COLO829 (cell line): Measurements from ENCODE around the gene OR51D1.

ENCODE experiments used
- DNase-seq: peaks from one replicate; pipeline ENCODE4 v3.0.0; 2012; ENCODE audit warnings: low spot score

The OR51D1 gene

GRCh38 chr11:4636962-4637661, at the start of gene OR51D1:
TSS of gene OR51D1 (plus strand) at chr11:4637477. CDS start at chr11:4639791, 2,314 bp downstream.
- DNase-seq = peak; percentile 70

- DNase-seq = no peak
These were observed 48.3 kb upstream of the OR51D1 start for GRCh38 chr11:4589017-4589416.

- no peak for DNase-seq
These were observed 43.5 kb upstream of the OR51D1 start, which contains the start of gene OR52I1 for GRCh38 chr11:4593739-4594138. TSS of gene OR52I1 (plus strand) at chr11:4594039. CDS start at chr11:4594039, 0 bp downstream.

DNA sequence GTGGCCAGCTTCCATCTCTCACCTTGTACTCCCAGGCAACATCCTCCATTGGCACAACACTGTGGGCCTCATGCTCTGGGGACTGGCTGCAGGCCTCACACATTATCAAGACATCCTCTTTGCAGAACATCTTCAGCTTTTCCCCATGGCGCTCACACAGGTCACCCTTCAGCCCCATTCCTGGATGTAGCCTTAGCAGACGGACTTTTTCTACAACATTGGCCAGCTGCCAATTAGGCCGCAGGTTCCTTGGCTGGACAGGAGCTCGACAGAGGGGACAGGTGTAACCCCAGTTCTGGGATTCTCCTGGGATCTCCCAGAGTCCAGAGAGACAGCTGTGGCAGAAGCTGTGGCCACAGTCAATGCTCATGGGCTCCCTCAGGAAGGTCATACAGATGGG, 32.2 kb upstream of the OR51D1 start:
- no peak for DNase-seq

GRCh38 chr11:4606231-4607015, 30.9 kb upstream of the OR51D1 start:
- DNase-seq = no peak

GRCh38 chr11:4607096-4607495, 30.2 kb upstream of the OR51D1 start:
- no peak for DNase-seq

GRCh38 chr11:4607781-4608666, 29.3 kb upstream of the OR51D1 start, which contains the start of gene TRIM68:
TSS of gene TRIM68 (minus strand) at chr11:4608231. CDS start at chr11:4605504, 2,727 bp downstream.
- peak; percentile 90 for DNase-seq

DNA sequence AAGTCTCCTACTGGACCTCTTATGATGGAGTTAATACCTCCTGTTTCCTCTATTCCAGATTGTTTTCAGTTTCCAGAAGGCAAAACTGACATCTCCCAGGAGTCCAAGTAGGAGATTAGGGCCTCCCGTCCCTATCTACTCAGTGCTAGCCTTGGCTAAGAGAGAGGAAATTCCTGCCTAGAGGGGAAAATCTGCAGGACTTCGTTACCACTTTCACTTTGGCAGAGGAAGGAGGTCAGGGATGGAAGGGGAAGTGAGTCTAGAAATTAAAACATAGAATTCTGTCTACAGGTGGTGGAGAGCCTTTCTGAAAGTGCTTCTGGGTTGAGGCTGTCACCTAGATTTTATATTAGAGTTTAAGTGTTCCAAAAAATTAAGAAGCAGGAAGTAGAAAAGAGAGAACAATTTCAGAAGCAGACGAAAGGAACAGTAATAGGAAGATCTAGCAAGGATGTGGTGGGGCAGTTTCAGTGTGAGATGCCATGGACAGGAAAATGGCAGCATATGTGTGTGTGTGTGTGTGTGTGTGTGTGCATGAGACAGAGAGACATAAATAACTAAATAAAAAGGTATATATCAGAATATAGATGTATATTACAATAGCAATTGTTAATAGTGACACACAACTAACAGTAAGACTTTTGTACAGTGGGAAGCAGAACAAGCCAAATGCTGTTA, 26.9 kb upstream of the OR51D1 start:
- no peak for DNase-seq

DNA sequence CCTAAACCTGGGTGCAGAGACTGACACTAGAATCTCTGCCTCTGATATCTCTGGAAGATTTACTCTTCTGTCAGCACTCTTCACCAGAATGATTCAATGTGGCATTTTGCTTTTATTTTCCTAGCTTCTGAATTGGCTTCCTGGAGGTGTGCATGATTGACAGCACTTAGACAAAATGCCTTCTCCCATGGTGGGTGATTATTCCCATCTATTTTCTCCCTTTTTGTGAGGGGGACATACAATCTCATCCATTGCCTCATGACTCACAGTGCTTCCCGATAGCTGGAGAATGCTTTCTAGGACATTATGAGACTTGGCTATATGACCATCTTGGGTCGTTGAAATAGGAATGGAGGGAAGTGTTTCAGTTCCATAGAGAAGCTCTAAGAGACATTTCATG, 25.3 kb upstream of the OR51D1 start:
- no peak for DNase-seq

- no peak for DNase-seq
These were observed 21.3 kb upstream of the OR51D1 start for GRCh38 chr11:4615856-4616444.

DNA sequence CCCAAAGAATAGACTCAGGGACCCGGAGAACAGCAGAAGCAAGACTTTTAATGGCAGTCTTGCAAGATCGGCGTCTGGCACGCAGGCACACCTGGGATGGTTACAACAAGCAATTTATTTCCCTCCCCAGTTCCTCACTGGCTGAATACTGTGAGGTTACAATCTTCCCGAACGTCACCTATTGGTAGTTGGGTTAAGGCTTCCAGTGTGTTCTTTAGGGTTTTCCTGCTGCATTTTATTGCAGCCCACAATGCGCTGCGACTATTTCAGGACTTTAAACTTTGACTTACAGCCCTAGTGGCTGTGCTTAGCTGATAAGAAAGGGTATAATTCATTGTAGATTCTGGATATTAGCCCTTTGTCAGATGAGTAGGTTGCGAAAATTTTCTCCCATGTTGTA, 17.8 kb upstream of the OR51D1 start:
- no peak for DNase-seq

DNA sequence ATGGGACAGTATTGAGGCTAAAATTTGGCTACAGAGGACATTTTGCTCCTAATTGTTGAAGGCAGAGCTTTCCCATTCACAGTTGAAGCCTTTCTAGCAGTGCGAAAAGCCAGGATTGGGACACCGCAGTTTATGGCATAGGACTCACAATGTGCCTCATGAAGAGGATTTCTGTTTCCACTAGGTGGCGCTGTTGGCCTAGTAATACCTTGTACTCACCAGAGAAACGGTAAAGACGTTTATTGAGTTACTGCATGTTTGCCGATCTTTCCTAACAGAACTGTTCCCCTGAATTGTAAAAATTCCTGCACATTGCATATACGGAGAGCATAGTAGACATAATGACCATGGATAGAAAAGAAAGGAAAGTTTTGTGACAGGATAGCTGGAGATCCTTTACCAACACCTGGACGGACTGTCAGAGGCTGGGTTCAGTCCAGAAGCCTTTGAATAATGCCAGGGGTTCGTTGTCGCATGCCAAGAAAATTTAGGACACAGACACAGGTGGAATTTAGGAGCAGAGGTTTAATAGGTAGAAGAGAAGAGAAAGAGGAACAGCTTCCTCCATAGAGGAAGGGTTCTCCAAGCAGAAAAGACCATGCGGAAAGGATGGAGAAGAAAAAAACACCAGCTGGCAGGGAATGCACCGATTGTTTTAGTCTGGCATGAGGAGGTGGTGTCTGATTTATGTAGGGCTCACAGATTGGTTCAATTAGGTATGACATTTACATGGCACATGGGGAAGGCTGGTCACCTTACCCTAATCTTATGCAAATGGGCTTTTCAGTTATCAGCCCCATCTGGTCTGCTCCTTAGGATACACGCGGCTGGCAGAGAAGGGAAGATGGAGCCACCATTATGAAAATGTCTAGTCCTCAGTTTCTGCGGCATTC, 10.8 kb upstream of the OR51D1 start:
- DNase-seq = peak; percentile 30

- no peak for DNase-seq
These were observed 1.1 kb upstream of the OR51D1 start for GRCh38 chr11:4636136-4636535.

DNA sequence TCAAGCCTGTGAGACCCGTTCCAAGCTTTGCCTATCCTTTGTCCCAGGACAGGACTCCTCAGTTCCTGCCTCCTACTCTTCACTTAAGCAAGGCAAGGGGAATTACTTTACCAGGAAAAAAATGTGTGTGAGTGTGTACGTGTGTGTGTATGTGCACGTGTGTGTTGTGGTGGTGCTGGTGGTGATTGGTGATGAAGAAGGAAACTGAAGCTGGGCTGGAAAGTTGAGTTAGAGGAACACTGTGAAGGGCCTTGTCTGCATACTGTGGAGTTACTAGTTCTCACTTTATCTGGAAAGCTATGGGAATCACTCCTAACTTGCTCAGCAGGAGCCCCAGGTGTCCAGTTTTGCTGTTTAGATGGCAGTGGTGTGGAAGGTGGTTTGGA, 378 bp downstream of the OR51D1 start:
- no peak for DNase-seq

GRCh38 chr11:4639931-4640330, 2.7 kb downstream of the OR51D1 start:
- no peak for DNase-seq

DNA sequence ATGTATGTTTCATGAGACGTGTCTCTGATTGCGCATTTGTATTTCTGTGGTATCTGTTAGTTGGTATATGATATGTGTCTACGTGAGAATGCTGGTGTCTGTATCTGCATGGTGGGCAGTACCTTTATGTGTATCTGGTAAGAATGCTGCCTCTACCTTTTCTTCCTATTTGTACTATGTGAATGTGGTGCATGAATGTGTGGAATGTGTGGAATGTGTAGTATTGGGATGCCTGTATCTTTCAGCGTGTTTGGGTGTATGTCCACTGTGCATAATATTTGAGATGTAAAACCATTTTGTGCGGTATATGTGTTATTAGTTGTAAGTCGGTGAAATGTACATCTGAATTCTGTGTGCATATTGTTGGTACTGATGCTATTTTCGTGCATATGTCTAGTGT, 4.2 kb downstream of the OR51D1 start:
- DNase-seq = no peak

GRCh38 chr11:4642043-4642442, 4.8 kb downstream of the OR51D1 start:
- DNase-seq = no peak

GRCh38 chr11:4643076-4643475, 5.8 kb downstream of the OR51D1 start:
- DNase-seq = no peak

DNA sequence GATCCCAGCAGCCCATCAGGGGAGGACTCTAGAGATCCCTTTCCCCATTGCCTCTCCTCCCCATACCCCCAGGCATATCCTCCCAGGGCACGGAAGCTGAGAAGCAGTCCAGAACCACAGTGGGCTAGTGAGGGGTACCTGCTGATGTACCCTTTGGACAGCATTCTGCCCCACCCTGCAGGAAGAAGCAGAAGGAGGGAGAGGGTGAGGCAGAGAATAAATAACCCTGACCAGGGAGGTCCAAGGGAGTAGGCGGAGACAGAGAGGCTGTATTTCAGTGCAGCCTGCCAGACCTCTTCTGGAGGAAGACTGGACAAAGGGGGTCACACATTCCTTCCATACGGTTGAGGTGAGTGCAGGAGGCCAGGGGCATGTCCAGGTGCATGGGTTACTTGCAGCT, 6.4 kb downstream of the OR51D1 start, which contains the start of gene OR51E1:
TSS of gene OR51E1 (plus strand) at position 301 of the 400 bp plus-strand sequence. CDS start 8,545 bp downstream, outside the sequence.
- no peak for DNase-seq

DNA sequence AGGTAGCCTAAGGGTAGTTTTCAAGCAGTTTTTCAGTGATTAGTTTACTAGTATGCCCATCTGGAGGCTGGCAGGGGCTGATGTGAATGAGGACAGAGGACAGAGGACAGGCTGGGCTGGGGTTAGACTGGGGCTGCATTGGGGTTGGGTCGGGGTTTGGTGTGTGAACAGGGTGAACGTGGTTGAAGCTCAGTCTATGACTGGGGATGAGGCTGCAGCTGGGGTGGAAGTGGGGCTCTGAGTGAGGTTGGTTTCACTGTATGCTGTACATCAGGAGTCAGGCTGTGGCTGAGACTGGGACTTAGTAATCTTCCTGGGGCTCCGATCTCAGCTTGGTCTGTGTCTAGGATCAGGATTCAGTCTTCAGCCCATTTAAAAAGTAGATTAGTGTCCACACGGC, 7.0 kb downstream of the OR51D1 start:
- no peak for DNase-seq
